ENCODE results near the gene IL32. TPM values are rescaled to one million over a fixed set of nuclear protein-coding genes. Genes with fewer than 3 reads are reported as not detected.

Gene IL32
- total and polyA plus RNA-seq, 2 of the 4 experiments (the other 2 are of a cell fraction) = 25.6 to 95.7 TPM

DNA sequence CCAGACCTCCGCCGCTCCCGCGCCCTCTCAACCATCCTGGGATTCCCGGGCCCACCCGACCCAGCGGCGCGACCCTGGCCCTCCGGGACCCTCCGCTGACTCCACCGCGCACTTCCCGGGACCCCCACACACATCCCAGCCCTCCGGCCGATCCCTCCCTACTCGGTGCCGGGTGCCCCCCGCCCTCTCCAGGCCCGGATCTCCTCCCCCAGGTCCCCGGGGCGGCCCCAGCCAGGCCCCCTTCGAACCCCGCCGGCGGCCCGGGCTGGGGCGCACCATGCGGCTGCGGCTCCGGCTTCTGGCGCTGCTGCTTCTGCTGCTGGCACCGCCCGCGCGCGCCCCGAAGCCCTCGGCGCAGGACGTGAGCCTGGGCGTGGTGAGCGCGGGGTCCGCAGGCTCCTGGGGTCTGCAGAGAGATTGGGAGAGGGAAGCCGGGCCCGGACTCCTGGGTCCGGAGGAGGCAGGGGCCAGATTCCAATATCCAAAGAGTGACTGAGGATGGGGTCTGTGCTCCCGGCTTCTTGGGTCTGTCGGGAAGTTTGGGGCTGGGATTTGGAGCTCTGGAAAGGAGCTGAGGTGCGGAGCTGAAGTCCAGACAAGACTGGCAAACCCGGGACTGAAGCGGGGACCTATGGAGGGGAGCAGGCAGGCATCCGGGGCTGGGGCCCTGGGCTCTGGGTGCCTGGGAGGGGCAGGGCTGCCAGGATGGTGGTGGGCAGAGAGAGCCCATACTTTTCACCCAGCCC, 18.6 kb upstream of the IL32 start (continued):
- no peak for TF ChIP-seq RCOR1 (IDR thresholded peaks at IDR 0.05; ENCODE audit: insufficient replicate concordance, low read length)

GRCh38 chr16:3047387-3047720, 18.1 kb upstream of the IL32 start:
- WGBS, 2 experiments (ENCODE audit: extremely low coverage in 2 of 2, insufficient read length in 1 of 2) = 10% methylated on average over 2 of the region's 13 CpGs; no CpG with 5 or more reads in 1 of the 2 experiments
- intact Hi-C loops (cut with micrococcal nuclease) = no loop called here

More at GRCh38 chr16:3047387-3047720, 18.1 kb upstream of the IL32 start:
- ChIA-PET POLR2A (ENCODE audit: unreplicated experiment) (no interaction called here), CTCF (interaction anchor here (0.6 to 2.0 kb wide), 3 partner anchors 12 to 54 kb away, joined by 3 to 7 read pairs (median 4); no protein-coding TSS in a partner anchor)
- H3K4ac ChIP-seq (ENCODE audit: low read depth, low read length) = no peak overlapping the region
- no peak overlapping the region for H2AK9ac ChIP-seq (replicated peaks; ENCODE audit: low read depth, low read length, poor library complexity)
- dilution Hi-C loops (cut with HindIII; ENCODE audit: low sequenced_read_pairs, unreplicated experiment) (no loop called here), in situ Hi-C loops (cut with MboI; ENCODE audit: low sequenced_read_pairs) (no loop called here)
- H3K27me3 ChIP-seq (ENCODE audit: control insufficient read depth, insufficient read depth, low read length) = peaks cover 67% of the 10 kb centered on the region
- H3K4me3 ChIP-seq (ENCODE audit: insufficient read depth, low read depth, low read length) = no peak overlapping the region
- H2BK5ac ChIP-seq (ENCODE audit: low read depth, low read length, poor library complexity, severe bottlenecking) = no peak overlapping the region
- H4K91ac ChIP-seq (ENCODE audit: insufficient read depth, low read depth, low read length) = no peak overlapping the region
- TF ChIP-seq RAD21 (IDR thresholded peaks at IDR 0.05; ENCODE audit: low read length) = no peak
- TF ChIP-seq CHD1 (IDR thresholded peaks at IDR 0.05; ENCODE audit: low read depth, low read length) = no peak
- TF ChIP-seq SMC3 (IDR thresholded peaks at IDR 0.05; ENCODE audit: low read depth, low read length) = no peak
- TF ChIP-seq, protein P1, sequence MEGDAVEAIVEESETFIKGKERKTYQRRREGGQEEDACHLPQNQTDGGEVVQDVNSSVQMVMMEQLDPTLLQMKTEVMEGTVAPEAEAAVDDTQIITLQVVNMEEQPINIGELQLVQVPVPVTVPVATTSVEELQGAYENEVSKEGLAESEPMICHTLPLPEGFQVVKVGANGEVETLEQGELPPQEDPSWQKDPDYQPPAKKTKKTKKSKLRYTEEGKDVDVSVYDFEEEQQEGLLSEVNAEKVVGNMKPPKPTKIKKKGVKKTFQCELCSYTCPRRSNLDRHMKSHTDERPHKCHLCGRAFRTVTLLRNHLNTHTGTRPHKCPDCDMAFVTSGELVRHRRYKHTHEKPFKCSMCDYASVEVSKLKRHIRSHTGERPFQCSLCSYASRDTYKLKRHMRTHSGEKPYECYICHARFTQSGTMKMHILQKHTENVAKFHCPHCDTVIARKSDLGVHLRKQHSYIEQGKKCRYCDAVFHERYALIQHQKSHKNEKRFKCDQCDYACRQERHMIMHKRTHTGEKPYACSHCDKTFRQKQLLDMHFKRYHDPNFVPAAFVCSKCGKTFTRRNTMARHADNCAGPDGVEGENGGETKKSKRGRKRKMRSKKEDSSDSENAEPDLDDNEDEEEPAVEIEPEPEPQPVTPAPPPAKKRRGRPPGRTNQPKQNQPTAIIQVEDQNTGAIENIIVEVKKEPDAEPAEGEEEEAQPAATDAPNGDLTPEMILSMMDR (conservative IDR thresholded peaks at IDR 0.05; ENCODE audit: low read depth, low read length) = no peak
- no peak for TF ChIP-seq RFX5 (IDR thresholded peaks at IDR 0.05; ENCODE audit: low read depth, low read length)
- TF ChIP-seq CEBPB (IDR thresholded peaks at IDR 0.05; ENCODE audit: low read depth, low read length) = no peak
- TF ChIP-seq MAZ (IDR thresholded peaks at IDR 0.05; ENCODE audit: borderline replicate concordance, low read depth, low read length) = no peak
- TF ChIP-seq POLR2A (IDR thresholded peaks at IDR 0.05; ENCODE audit: low read depth, low read length) = no peak
- TF ChIP-seq BHLHE40 (IDR thresholded peaks at IDR 0.05; ENCODE audit: low read depth, low read length) = no peak
- H3K23ac ChIP-seq (ENCODE audit: low read depth, low read length) = no peak overlapping the region
- H3K79me1 ChIP-seq (ENCODE audit: low read depth in 1 of 2, low read length in 2 of 2) = no peaks in the 10 kb centered on the region
- no peak overlapping the region for H3K9ac ChIP-seq (ENCODE audit: low read depth, low read length)
- no peak overlapping the region for H3K14ac ChIP-seq (replicated peaks; ENCODE audit: low read depth, low read length)
- H3K9me1 ChIP-seq (ENCODE audit: insufficient read depth, low read length) = no peaks in the 10 kb centered on the region
- H3K36me3 ChIP-seq (ENCODE audit: control insufficient read depth, insufficient read depth, low read length) = no peaks in the 10 kb centered on the region
- H3K4me1 ChIP-seq (ENCODE audit: control insufficient read depth, insufficient read depth, low read length) = no peaks in the 10 kb centered on the region; the same call in 1 of the 2 replicates
- no TSS peak for BruUV-seq (replicated peaks)
- H2AFZ ChIP-seq (replicated peaks; ENCODE audit: low read length, poor library complexity) = no peak overlapping the region
- H3K18ac ChIP-seq (ENCODE audit: low read depth, low read length) = no peak overlapping the region
- H3K4me2 ChIP-seq (ENCODE audit: low read depth, low read length) = no peak overlapping the region
- H2BK120ac ChIP-seq (ENCODE audit: low read depth, low read length) = no peak overlapping the region
- H2BK20ac ChIP-seq (ENCODE audit: low read depth, low read length) = no peak overlapping the region
- H3K9me3 ChIP-seq (ENCODE audit: control insufficient read depth, insufficient read depth, low read length) = no peaks in the 10 kb centered on the region; the same call in 1 of the 2 replicates
- no peak overlapping the region for H2AK5ac ChIP-seq (ENCODE audit: low read depth, low read length)
- H2BK15ac ChIP-seq (ENCODE audit: low read depth, low read length) = no peak overlapping the region
- no peak for DNase-seq
- no peak overlapping the region for H4K5ac ChIP-seq (ENCODE audit: low read depth, low read length)
- no peak overlapping the region for H3K27ac ChIP-seq (ENCODE audit: insufficient read depth, low read length)
- no peak overlapping the region for H3K56ac ChIP-seq (ENCODE audit: extremely low read depth, insufficient read depth, low read length)
- no peak for ATAC-seq (ENCODE audit: low read depth)
- H4K8ac ChIP-seq (ENCODE audit: low read depth in 2 of 2, low read length in 2 of 2) = no peak overlapping the region
- H4K20me1 ChIP-seq (ENCODE audit: insufficient read depth, low read length) = no peaks in the 10 kb centered on the region

Data from IMR-90 (cell line).